HepG2 (cell line): ENCODE results near the gene FAM83D. TPM values are rescaled to one million over a fixed set of nuclear protein-coding genes. Genes with fewer than 3 reads are reported as not detected.
A peak's percentile ranks its signal among the peaks of the same experiment; 100 is the strongest.

Experiments
- CEBPG ChIP-seq: IDR thresholded peaks from 2 replicates; pipeline ENCODE4 v1.6.1; 2016
- HCFC1 ChIP-seq: fragments of 150-350 bp; IDR thresholded peaks from 2 replicates; pipeline ENCODE4 v1.6.1; 2014; ENCODE audit warnings: low read depth, low read length
- HMGA1 ChIP-seq: sonication (generic); formaldehyde crosslinking; conservative IDR thresholded peaks from 2 replicates; pipeline ENCODE4 v1.4.0; 2020; ENCODE audit warnings: missing genetic modification reagents
- HNF4A ChIP-seq: sonication (generic); formaldehyde crosslinking; IDR thresholded peaks from 2 replicates; pipeline ENCODE4 v1.4.0; 2020; ENCODE audit warnings: missing genetic modification reagents
- HOXA3 ChIP-seq: sonication (generic); formaldehyde crosslinking; IDR thresholded peaks from 2 replicates; pipeline ENCODE4 v1.5.0; 2020; ENCODE audit warnings: missing genetic modification reagents
- ISL2 ChIP-seq: sonication (generic); formaldehyde crosslinking; IDR thresholded peaks from 2 replicates; pipeline ENCODE4 v1.5.0; 2020; ENCODE audit warnings: missing genetic modification reagents
- MEF2D ChIP-seq: sonication (generic); formaldehyde crosslinking; IDR thresholded peaks from 2 replicates; pipeline ENCODE4 v1.5.1; 2020; ENCODE audit warnings: mild to moderate bottlenecking, missing genetic modification reagents
- NCOA2 ChIP-seq: sonication (generic); formaldehyde crosslinking; IDR thresholded peaks from 2 replicates; pipeline ENCODE4 v1.8.0; 2022; ENCODE audit warnings: inconsistent platforms
- POLR2G ChIP-seq: fragments of 200-400 bp; formaldehyde crosslinking; IDR thresholded peaks from 2 replicates; pipeline ENCODE4 v1.6.1; 2018; ENCODE audit warnings: mild to moderate bottlenecking, low read depth, low read length, moderate library complexity
- SMYD3 ChIP-seq: sonication (generic); formaldehyde crosslinking; IDR thresholded peaks from 2 replicates; pipeline ENCODE4 v1.8.1; 2023; ENCODE audit warnings: mild to moderate bottlenecking, missing genetic modification reagents
- SOX13 ChIP-seq, 3 experiments: fragments of 450-650 bp in 1 of 3; sonication (generic) in 1 of 3; formaldehyde crosslinking in 1 of 3; IDR thresholded peaks in 2 of 3; conservative IDR thresholded peaks in 1 of 3; 2 replicates each; pipeline versions ENCODE4 v1.5.0 to v1.6.1; 2016 to 2020; ENCODE audit warnings: antibody characterized with exemption in 1 of 3, mild to moderate bottlenecking in 1 of 3, missing compliant biosample characterization in 1 of 3, missing genetic modification reagents in 1 of 3, moderate library complexity in 1 of 3
- STAT5B ChIP-seq: sonication (generic); formaldehyde crosslinking; IDR thresholded peaks from 2 replicates; pipeline ENCODE4 v1.4.0; 2020; ENCODE audit warnings: missing genetic modification reagents
- ZBTB38 ChIP-seq: sonication (generic); formaldehyde crosslinking; IDR thresholded peaks from 2 replicates; pipeline ENCODE4 v1.5.1; 2020; ENCODE audit warnings: mild to moderate bottlenecking, missing genetic modification reagents
- ZFYVE20 ChIP-seq: sonication (generic); formaldehyde crosslinking; IDR thresholded peaks from 2 replicates; pipeline ENCODE4 v1.8.0; 2023; ENCODE audit warnings: low read depth, mild to moderate bottlenecking, moderate library complexity, missing genetic modification reagents, borderline replicate concordance
- ZNF33A ChIP-seq: sonication (generic); formaldehyde crosslinking; IDR thresholded peaks from 2 replicates; pipeline ENCODE4 v1.5.1; 2020; ENCODE audit warnings: missing genetic modification reagents, mild to moderate bottlenecking, moderate library complexity, borderline replicate concordance
- polyA plus RNA-seq, 8 experiments: library from polyadenylated mRNA; depleted of rRNA in 3 of 8; stranded (reverse) in 7 of 8; unstranded in 1 of 8; fragments of >200 nt; fragmentation: Illumina TruSeq in 4 of 8; extraction: Trizol in 4 of 8; gene quantifications; 2 replicates each; pipeline versions ENCODE4 v1.2.1 to v1.2.3, GENCODE V29; 2011 to 2016; ENCODE audit warnings: low read depth in 4 of 8, missing spikeins in 1 of 8, mixed read lengths in 1 of 8; ENCODE audit not compliant: insufficient read depth in 1 of 8
- total RNA-seq, 5 experiments: library from RNA; depleted of rRNA; stranded (reverse); fragments of >200 nt; fragmentation: Illumina TruSeq; extraction: Trizol; gene quantifications; 2 replicates each; pipeline ENCODE4 v1.2.3, GENCODE V29; 2016; ENCODE audit warnings: low read depth in 1 of 5
- TF ChIP-seq, protein P1 (sequence below): IDR thresholded peaks from 2 replicates; pipeline ENCODE4 v1.6.1; 2016; ENCODE audit warnings: mild to moderate bottlenecking
- TF ChIP-seq, protein P2 (sequence below): IDR thresholded peaks from 2 replicates; pipeline ENCODE4 v1.6.1; 2016
- TF ChIP-seq, protein P3 (sequence below): sonication (generic); formaldehyde crosslinking; IDR thresholded peaks from 2 replicates; pipeline ENCODE4 v1.8.0; 2022; ENCODE audit warnings: mild to moderate bottlenecking, missing genetic modification reagents, moderate library complexity
- TF ChIP-seq, protein P4 (sequence below), 2 experiments: sonication (generic) in 1 of 2; formaldehyde crosslinking in 1 of 2; IDR thresholded peaks; 2 replicates each; pipeline versions ENCODE4 v1.4.0 to v1.6.1; 2016 to 2020; ENCODE audit warnings: borderline replicate concordance in 1 of 2, low read depth in 1 of 2, mild to moderate bottlenecking in 1 of 2, missing genetic modification reagents in 1 of 2
- TF ChIP-seq, protein P5 (sequence below): IDR thresholded peaks from 2 replicates; pipeline ENCODE4 v1.6.1; 2016; ENCODE audit warnings: low read depth

Gene FAM83D
- total and polyA plus RNA-seq, 2 of the 13 experiments (the other 11 are each of a cell fraction or from before 2014, with no cell fraction given), result 51.4 to 64.0 TPM

DNA sequence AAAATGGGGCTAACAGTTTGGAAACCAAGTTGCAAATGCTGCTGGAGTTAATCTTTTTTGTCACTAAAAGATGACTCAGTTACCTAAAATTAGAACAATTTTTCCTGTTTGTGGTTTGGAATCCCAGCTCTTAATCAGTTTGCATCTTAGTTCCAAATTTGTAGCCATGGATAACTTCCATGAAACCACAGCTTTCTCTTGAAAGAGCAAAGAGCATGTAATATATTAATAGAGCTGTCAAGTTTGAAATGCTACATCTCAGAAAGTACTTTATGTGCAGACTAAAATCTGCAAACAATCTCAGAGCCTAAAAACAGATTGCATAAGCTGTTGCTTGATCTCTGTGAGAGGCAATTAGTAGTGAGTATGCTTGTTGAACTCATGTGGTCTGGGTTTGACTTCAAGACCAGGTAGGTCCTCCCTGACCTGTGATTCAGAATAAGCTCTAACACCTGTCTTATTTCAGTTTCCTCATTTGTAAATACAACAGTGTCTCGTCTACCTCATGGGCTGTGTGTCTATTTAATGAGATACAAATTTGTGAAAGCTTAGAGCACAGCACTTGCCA is 59.5 kb downstream of the FAM83D start (continued):
- TF ChIP-seq, protein P1, sequence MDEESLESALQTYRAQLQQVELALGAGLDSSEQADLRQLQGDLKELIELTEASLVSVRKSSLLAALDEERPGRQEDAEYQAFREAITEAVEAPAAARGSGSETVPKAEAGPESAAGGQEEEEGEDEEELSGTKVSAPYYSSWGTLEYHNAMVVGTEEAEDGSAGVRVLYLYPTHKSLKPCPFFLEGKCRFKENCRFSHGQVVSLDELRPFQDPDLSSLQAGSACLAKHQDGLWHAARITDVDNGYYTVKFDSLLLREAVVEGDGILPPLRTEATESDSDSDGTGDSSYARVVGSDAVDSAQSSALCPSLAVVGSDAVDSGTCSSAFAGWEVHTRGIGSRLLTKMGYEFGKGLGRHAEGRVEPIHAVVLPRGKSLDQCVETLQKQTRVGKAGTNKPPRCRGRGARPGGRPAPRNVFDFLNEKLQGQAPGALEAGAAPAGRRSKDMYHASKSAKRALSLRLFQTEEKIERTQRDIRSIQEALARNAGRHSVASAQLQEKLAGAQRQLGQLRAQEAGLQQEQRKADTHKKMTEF (CRISPR knock-in tag), result peak; percentile 67; the same call in 1 of the 2 replicates
- no peak for TF ChIP-seq ZBTB38 (CRISPR knock-in tag)
- peak; percentile 88 for TF ChIP-seq CEBPG
- no peak for TF ChIP-seq POLR2G
- TF ChIP-seq, protein P2, sequence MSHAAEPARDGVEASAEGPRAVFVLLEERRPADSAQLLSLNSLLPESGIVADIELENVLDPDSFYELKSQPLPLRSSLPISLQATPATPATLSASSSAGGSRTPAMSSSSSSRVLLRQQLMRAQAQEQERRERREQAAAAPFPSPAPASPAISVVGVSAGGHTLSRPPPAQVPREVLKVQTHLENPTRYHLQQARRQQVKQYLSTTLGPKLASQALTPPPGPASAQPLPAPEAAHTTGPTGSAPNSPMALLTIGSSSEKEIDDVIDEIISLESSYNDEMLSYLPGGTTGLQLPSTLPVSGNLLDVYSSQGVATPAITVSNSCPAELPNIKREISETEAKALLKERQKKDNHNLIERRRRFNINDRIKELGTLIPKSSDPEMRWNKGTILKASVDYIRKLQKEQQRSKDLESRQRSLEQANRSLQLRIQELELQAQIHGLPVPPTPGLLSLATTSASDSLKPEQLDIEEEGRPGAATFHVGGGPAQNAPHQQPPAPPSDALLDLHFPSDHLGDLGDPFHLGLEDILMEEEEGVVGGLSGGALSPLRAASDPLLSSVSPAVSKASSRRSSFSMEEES (CRISPR knock-in tag), result 0 out of 2 replicates have a peak, but pooled peaks have one; percentile 49
- TF ChIP-seq MEF2D (CRISPR knock-in tag), result no peak; the same call in 1 of the 2 replicates
- TF ChIP-seq, protein P3, sequence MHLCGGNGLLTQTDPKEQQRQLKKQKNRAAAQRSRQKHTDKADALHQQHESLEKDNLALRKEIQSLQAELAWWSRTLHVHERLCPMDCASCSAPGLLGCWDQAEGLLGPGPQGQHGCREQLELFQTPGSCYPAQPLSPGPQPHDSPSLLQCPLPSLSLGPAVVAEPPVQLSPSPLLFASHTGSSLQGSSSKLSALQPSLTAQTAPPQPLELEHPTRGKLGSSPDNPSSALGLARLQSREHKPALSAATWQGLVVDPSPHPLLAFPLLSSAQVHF (CRISPR knock-in tag), result no peak
- peak; percentile 52; the same call in 1 of the 2 replicates for TF ChIP-seq NCOA2
- no peak for TF ChIP-seq ZNF33A (CRISPR knock-in tag)
- no peak for TF ChIP-seq ZFYVE20 (CRISPR knock-in tag)
- TF ChIP-seq, protein P4, sequence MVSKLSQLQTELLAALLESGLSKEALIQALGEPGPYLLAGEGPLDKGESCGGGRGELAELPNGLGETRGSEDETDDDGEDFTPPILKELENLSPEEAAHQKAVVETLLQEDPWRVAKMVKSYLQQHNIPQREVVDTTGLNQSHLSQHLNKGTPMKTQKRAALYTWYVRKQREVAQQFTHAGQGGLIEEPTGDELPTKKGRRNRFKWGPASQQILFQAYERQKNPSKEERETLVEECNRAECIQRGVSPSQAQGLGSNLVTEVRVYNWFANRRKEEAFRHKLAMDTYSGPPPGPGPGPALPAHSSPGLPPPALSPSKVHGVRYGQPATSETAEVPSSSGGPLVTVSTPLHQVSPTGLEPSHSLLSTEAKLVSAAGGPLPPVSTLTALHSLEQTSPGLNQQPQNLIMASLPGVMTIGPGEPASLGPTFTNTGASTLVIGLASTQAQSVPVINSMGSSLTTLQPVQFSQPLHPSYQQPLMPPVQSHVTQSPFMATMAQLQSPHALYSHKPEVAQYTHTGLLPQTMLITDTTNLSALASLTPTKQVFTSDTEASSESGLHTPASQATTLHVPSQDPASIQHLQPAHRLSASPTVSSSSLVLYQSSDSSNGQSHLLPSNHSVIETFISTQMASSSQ (IDR thresholded peaks at IDR 0.05; ENCODE audit: low read depth), result peak; percentile 57; the same call in 1 of the 2 replicates
- TF ChIP-seq, protein P4 (CRISPR knock-in tag; IDR thresholded peaks at IDR 0.05; ENCODE audit: borderline replicate concordance), result no peak
- TF ChIP-seq STAT5B (CRISPR knock-in tag), result 0 out of 2 replicates have a peak, but pooled peaks have one; percentile 31
- TF ChIP-seq SOX13 (IDR thresholded peaks at IDR 0.05), result no peak
- peak in 1 of 2 experiments; percentile 56; a peak in 1 of 4 replicates for TF ChIP-seq SOX13 (CRISPR knock-in tag; conservative IDR thresholded peaks at IDR 0.05 in 1 of 2, IDR thresholded peaks at IDR 0.05 in 1 of 2)
- TF ChIP-seq, protein P5, sequence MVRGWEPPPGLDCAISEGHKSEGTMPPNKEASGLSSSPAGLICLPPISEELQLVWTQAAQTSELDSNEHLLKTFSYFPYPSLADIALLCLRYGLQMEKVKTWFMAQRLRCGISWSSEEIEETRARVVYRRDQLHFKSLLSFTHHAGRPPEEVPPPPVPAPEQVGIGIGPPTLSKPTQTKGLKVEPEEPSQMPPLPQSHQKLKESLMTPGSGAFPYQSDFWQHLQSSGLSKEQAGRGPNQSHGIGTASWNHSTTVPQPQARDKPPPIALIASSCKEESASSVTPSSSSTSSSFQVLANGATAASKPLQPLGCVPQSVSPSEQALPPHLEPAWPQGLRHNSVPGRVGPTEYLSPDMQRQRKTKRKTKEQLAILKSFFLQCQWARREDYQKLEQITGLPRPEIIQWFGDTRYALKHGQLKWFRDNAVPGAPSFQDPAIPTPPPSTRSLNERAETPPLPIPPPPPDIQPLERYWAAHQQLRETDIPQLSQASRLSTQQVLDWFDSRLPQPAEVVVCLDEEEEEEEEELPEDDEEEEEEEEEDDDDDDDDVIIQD, result peak; percentile 83
- TF ChIP-seq HOXA3 (CRISPR knock-in tag), result no peak
- TF ChIP-seq ISL2 (CRISPR knock-in tag), result peak; percentile 22; the same call in 1 of the 2 replicates
- TF ChIP-seq HNF4A (CRISPR knock-in tag), result peak; percentile 48
- 0 out of 2 replicates have a peak, but pooled peaks have one; percentile 43 for TF ChIP-seq SMYD3 (CRISPR knock-in tag)
- no peak for TF ChIP-seq HCFC1
- no peak for TF ChIP-seq HMGA1
